ENCODE results near the gene RPL9. TPM values are rescaled to one million over a fixed set of nuclear protein-coding genes. Genes with fewer than 3 reads are reported as not detected.
A peak's percentile ranks its signal among the peaks of the same experiment; 100 is the strongest.
"Not testable (repeated sequence)": the region's sequence is repeated elsewhere in the genome, so short reads cannot be mapped to it uniquely, and the experiment has no call there.

Gene RPL9
- total RNA-seq = 1,596 and 2,358 TPM in 2 replicates

- TF ChIP-seq CTCF (IDR thresholded peaks at IDR 0.05; ENCODE audit: insufficient read depth, low read depth, low read length) = no peak
- peak within 1 kb of the TSS; percentile 98 for H3K4me3 ChIP-seq (ENCODE audit: low read depth, low read length)
- peak; percentile 100 for DNase-seq (ENCODE audit: low read depth)
Measured at GRCh38 chr4:39458505-39459300, at the start of gene RPL9, which contains the start of gene LIAS. TSS of gene RPL9 (minus strand) at chr4:39458922. CDS start at chr4:39458439, 483 bp downstream. TSS of gene LIAS (plus strand) at chr4:39459056. CDS start at chr4:39459118, 62 bp downstream.

GRCh38 chr4:39505581-39505980, 46.9 kb upstream of the RPL9 start:
- no peak for DNase-seq (ENCODE audit: low read depth)
- no peak overlapping the region for H3K4me3 ChIP-seq (ENCODE audit: low read depth, low read length)
- TF ChIP-seq CTCF (IDR thresholded peaks at IDR 0.05; ENCODE audit: insufficient read depth, low read depth, low read length) = no peak

GRCh38 chr4:39504538-39504937, 45.8 kb upstream of the RPL9 start:
- no peak for TF ChIP-seq CTCF (IDR thresholded peaks at IDR 0.05; ENCODE audit: insufficient read depth, low read depth, low read length)
- H3K4me3 ChIP-seq (ENCODE audit: low read depth, low read length) = no peak overlapping the region
- no peak for DNase-seq (ENCODE audit: low read depth)

- not testable (repeated sequence) for H3K4me3 ChIP-seq (ENCODE audit: low read depth, low read length); DNase-seq (ENCODE audit: low read depth)
Measured at GRCh38 chr4:39502664-39503035, 43.9 kb upstream of the RPL9 start.

- no peak for TF ChIP-seq CTCF (IDR thresholded peaks at IDR 0.05; ENCODE audit: insufficient read depth, low read depth, low read length)
- no peak overlapping the region for H3K4me3 ChIP-seq (ENCODE audit: low read depth, low read length)
- peak; percentile 36 for DNase-seq (ENCODE audit: low read depth)
Measured at GRCh38 chr4:39502019-39502663, 43.4 kb upstream of the RPL9 start.

GRCh38 chr4:39498727-39499020, 40.0 kb upstream of the RPL9 start:
- DNase-seq (ENCODE audit: low read depth) = no peak
- no peak overlapping the region for H3K4me3 ChIP-seq (ENCODE audit: low read depth, low read length)
- no peak for TF ChIP-seq CTCF (IDR thresholded peaks at IDR 0.05; ENCODE audit: insufficient read depth, low read depth, low read length)

- no peak for DNase-seq (ENCODE audit: low read depth)
- no peak overlapping the region for H3K4me3 ChIP-seq (ENCODE audit: low read depth, low read length)
- no peak for TF ChIP-seq CTCF (IDR thresholded peaks at IDR 0.05; ENCODE audit: insufficient read depth, low read depth, low read length)
Measured at GRCh38 chr4:39497909-39498726, 39.4 kb upstream of the RPL9 start.
